NCI-H460 (cell line): ENCODE results near the gene MAP3K10. TPM values are rescaled to one million over a fixed set of nuclear protein-coding genes. Genes with fewer than 3 reads are reported as not detected.

ENCODE experiments used
- DNase-seq: peaks from one replicate; pipeline ENCODE4 v3.0.0-alpha.2; 2016; ENCODE audit warnings: low read depth; ENCODE audit errors: extremely low read depth
- total RNA-seq: library from RNA; depleted of rRNA; stranded (reverse); fragments of >200 nt; shearing (Covaris generic); gene quantifications from 2 replicates; pipeline ENCODE4 v1.2.3, GENCODE V29; 2014

The MAP3K10 gene
- total RNA-seq, 1 experiment from 2014 or later, result 7.4 TPM

GRCh38 chr19:40231544-40232424 lies 40.6 kb downstream of the MAP3K10 start:
- no peak for DNase-seq

DNA sequence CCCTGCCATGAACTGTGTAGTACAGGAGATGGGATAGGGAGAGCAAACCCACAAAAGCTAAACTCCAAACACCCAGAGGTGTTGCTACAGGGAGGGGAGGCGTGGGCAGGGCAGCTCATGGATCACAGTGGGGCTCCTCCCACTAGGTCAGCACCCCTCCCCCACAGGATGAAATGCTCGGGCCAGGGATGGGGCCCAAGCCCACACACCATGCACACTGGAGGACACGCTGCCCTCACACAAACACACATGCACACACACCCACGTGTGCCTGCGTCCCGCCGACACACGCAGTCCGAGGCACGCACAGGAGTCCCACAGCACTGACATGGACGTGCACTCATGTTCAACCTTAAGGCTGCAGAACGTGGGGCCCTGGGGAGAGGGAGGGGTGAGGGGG lies 41.3 kb downstream of the MAP3K10 start:
- DNase-seq, result no peak

DNA sequence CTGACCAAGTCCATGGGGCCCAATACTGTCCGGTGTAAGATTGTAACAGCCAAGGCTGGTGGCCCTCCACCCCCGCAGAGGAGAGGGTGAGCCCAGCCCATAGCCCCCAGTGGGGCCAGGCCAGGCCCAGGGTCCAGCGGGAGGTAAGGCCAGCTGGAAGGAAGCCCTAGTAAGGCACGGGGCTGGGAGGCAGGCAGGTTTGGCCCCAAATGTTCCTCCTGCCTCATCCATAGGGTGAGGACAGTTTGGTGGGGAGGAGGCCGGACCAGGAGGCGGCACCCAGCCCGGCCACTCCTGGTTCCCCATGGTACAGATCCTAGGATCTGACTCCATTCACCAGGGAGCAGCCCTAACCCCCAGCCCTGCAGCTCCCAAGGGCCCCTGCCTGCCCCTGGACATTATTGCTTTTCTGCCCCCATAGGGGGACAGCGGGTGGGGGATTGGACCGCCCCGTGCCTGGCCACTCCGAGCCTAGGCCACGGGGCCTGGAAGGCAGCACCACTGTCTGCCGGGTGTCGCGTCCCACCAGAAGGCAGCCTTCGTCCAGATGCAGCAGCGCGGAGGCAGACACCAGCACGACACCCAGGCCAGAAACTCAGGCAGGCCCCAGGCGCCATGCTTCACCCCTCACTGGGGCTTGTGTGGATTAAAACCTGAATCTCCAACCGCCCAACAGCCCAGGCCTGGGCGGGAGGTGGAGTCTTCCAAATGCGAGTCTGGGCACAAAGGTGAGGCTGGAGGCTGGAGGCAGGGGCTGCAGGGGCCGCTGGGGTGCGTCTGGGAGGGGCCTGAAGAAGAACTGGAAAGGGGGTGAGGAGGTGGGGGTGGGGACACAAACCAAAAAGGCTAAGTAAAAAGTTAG lies 42.0 kb downstream of the MAP3K10 start:
- no peak for DNase-seq

GRCh38 chr19:40233811-40234389 lies 42.7 kb downstream of the MAP3K10 start:
- DNase-seq, result no peak

DNA sequence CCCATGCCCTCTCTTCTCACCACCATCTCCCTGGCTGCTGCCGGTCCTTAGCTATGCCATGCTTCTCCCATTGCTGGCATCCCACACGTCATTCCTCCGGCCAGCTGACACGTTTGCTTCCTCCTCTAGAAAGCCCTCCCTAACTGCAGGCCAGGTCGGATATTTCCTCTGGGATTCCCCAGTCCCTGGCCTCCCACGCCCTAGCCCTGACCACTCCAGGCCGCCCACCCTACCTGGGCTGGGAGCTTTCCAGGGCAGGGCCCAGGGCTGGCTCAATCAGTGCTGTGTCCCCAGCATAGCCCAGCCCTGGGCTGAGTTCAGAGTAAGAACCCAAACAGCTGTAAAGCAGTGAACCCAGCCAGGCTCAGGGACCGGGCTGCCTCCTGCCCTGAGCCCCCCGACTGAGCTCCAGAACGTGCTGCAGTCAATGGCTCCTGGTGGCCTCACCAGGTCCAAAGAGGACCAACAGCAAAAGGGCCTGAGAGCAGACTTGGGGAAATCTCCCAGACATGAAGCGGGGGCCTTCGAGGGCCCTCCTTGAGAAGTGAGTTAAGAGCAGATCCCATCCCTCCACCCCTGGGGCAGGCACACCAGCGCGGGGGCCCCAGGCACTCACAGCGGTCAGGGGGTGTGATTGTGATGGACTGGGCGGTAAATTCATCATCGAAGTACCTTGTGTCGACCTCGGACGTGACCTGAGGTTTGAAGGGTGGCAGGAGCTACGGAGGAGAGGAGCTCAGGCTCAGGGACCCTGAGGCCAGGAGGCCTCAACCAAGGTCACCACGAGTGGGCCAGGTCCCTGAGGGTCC lies 43.4 kb downstream of the MAP3K10 start:
- no peak for DNase-seq

GRCh38 chr19:40235238-40236025 lies 44.2 kb downstream of the MAP3K10 start:
- DNase-seq, result no peak

GRCh38 chr19:40236026-40236355 lies 44.8 kb downstream of the MAP3K10 start:
- no peak for DNase-seq

- DNase-seq, result no peak
These were observed 45.1 kb downstream of the MAP3K10 start for GRCh38 chr19:40236366-40236765.

GRCh38 chr19:40237791-40238190 lies 46.6 kb downstream of the MAP3K10 start:
- DNase-seq, result no peak

DNA sequence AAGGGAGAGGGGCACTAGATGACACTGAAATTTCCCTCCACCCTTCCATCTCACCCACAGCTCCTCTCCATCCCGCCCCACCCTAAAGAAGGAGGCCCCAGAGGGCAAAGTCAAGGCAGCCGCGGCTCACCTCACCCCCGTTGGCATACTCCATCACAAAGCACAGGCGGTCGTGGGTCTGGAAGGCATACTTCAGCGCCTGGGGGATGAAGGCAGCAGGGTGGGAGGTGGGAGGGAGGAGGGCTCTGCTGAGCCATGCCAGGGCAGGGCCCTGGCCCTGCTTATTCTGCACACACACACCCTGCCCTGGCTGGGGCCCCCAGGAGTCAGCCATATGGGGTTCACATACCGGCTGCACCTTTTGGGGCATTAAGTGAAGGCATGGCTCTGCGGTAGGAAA lies 47.5 kb downstream of the MAP3K10 start:
- no peak for DNase-seq

DNA sequence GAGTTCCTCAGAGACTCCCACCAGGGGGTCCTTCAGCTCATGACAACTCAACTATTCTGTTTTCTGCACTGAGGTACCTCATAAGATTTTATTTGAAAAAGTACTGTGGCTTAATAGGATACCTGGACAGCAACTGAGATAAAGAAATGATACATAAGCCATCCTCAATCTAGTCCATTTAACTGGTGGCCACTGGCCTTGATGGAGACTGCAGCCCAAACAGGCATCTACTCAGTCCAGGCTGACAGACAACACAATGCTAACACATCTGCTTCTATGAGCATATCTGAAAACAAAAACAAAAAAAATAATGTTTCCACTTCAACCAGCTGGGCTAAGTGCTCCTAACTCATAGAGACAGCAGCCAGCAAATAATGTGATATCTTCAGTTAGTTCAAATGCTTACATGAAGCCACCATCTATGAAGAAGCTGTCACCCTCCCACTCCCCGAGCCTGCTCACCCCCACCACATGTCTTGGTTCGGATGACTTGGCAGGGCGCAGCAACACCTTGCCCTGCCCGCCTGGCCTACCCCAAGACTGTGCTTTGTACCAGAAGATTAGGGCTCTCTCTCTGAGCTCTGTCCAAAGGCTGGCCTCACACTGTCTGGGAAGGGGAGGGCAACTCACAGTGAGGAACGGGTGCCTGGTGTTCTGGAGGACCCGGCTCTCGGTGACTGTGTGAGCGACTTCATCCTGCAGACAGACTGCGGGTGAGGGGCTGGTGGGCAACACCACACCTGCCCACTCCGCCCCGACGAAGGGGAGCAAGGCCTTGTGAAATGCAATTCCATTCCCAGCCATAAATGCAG lies 48.4 kb downstream of the MAP3K10 start:
- DNase-seq, result no peak

DNA sequence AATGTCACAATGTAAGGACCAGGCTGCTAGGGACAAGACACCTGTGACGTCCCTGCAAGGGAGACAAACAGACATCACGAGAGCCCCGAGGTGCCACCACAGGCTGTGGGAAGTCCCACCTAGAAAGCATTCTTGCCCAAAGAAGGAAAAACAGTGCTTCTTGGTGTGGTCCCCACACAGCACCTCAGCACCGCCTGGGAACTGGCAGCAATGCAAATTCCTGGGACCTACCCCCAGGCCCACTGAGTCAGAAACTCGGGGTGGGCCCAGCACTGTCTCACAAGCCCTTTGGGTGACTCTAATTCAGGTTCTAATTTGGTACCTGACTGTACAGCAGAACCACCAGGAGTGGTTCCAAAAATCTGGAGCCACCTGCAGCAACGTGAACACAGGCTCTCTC lies 49.1 kb downstream of the MAP3K10 start:
- DNase-seq, result no peak

GRCh38 chr19:40241125-40241808 lies 50.0 kb downstream of the MAP3K10 start:
- no peak for DNase-seq

DNA sequence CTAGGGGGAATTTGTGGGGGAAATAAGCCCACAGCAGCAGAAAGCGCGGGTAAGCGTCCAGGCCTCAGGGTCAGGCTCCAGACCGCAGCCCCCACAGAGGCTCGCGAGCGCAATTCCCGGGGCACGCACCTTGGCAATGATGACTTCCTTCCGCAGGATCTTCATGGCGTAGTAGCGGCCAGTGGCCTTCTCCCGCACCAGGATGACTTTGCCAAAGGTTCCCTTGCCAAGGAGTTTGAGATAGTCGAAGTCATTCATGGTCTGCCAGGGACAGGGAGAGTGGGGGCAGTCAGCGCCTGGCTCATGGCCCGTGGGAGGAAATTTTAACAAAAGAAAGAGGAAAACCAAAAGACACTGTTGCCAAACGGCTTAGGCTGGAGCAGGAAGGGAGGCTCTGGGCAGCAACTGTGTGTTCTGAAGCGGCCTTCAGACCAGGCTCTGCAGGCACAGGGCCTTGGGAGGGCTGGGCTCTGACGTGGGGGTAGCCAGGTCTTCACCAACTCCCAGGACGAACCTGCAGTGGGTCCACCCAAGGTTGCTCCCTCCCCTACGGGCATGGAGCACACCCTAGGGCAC lies 50.7 kb downstream of the MAP3K10 start:
- no peak for DNase-seq

- no peak for DNase-seq
These were observed 51.3 kb downstream of the MAP3K10 start for GRCh38 chr19:40242480-40242879.

GRCh38 chr19:40243181-40243580 lies 52.0 kb downstream of the MAP3K10 start:
- no peak for DNase-seq

- no peak for DNase-seq
These were observed 53.5 kb downstream of the MAP3K10 start for GRCh38 chr19:40244579-40245317.
